Keratinocyte (primary cell): ENCODE results near the gene TAC3.

Experiments used
- CTCF ChIP-seq, 3 experiments: IDR thresholded peaks in 1 of 3; conservative IDR thresholded peaks in 1 of 3; optimal IDR thresholded peaks in 1 of 3; 2 replicates in 2 of 3; 3 replicates in 1 of 3; pipeline versions ENCODE3 to v1.5.1; 2011; ENCODE audit warnings: low read length in 3 of 3, mild to moderate bottlenecking in 3 of 3, moderate library complexity in 2 of 3, control low read depth in 1 of 3, inconsistent platforms in 1 of 3; ENCODE audit not compliant: insufficient read depth in 2 of 3; ENCODE audit errors: extremely low read depth in 1 of 3
- EZH2 ChIP-seq: IDR thresholded peaks from one replicate; pipeline ENCODE4 v1.6.1; 2012; ENCODE audit warnings: inconsistent platforms, mild to moderate bottlenecking, low read length, moderate library complexity

- TF ChIP-seq CTCF (optimal IDR thresholded peaks at IDR 0.05 in 1 of 3, IDR thresholded peaks at IDR 0.05 in 1 of 3, conservative IDR thresholded peaks at IDR 0.05 in 1 of 3; ENCODE audit: extremely low read depth in 1 of 3, insufficient read depth in 2 of 3, low read length in 3 of 3), result no peak
- TF ChIP-seq EZH2, result no peak
These were observed 30.9 kb upstream of the TAC3 start for GRCh38 chr12:57046947-57047890.
